A549 (cell line): ENCODE measurements around the gene YAF2. TPM values are rescaled to one million over a fixed set of nuclear protein-coding genes. Genes with fewer than 3 reads are reported as not detected.

Experiments used
- ATAC-seq, 2 experiments: fragments of 200-7000 bp in 1 of 2; fragments of >200 bp in 1 of 2; cut with Nextera tagmentation in 1 of 2; cut with Tn5 transposase in 1 of 2; 3 replicates each; pipeline versions ENCODE4 v1.8.0 to v1.9.1; 2018 to 2020; ENCODE audit warnings: mild to moderate bottlenecking in 1 of 2, moderate library complexity in 1 of 2
- CTCF ChIA-PET: fragments of 300-600 bp; sonication (Branson Sonifier 250); formaldehyde crosslinking; extraction: SDS; loops from one replicate; lab custom pipeline; 2021; ENCODE audit warnings: antibody characterized with exemption, inconsistent platforms; lab: Yijun Ruan, JAX
- POLR2A ChIA-PET: fragments of 350-600 bp; formaldehyde crosslinking; extraction: SDS; loops from one replicate; lab custom pipeline; 2021; ENCODE audit warnings: antibody characterized with exemption, inconsistent platforms; lab: Yijun Ruan, JAX
- DNase-seq, 2 experiments: peaks; one replicate each; pipeline versions ENCODE4 v3.0.0 to v3.0.0-alpha.2; 2011 to 2016; ENCODE audit warnings: low read depth in 1 of 2, low spot score in 1 of 2
- FAIRE-seq: peaks from 2 replicates; lab custom pipeline; 2011; peaks lifted over from hg19 to GRCh38; lab: Jason Lieb, UNC
- H3K27ac ChIP-seq, 2 experiments: fragments of >200 bp; sonication (Bioruptor Twin); formaldehyde crosslinking; 3 replicates each; pipeline ENCODE4 v1.5.1; 2016 to 2017
- H3K4me1 ChIP-seq: fragments of >200 bp; sonication (Bioruptor Twin); formaldehyde crosslinking; 3 replicates; pipeline ENCODE4 v1.6.1; 2016
- H3K4me2 ChIP-seq: fragments of >200 bp; sonication (Bioruptor Twin); formaldehyde crosslinking; 3 replicates; pipeline ENCODE4 v1.6.1; 2016
- H3K4me3 ChIP-seq: fragments of >200 bp; sonication (Bioruptor Twin); formaldehyde crosslinking; 3 replicates; pipeline ENCODE4 v1.5.1; 2016
- H3K9me3 ChIP-seq: fragments of >200 bp; sonication (Bioruptor Twin); formaldehyde crosslinking; 3 replicates; pipeline ENCODE4 v1.6.1; 2016
- CBX2 ChIP-seq: fragments of 200-600 bp; sonication (generic); IDR thresholded peaks from 2 replicates; pipeline ENCODE4 v1.6.1; 2016; ENCODE audit warnings: low read depth, mild to moderate bottlenecking, borderline replicate concordance
- CEBPB ChIP-seq, 2 experiments: fragments of >200 bp in 1 of 2; sonication (Bioruptor Twin) in 1 of 2; formaldehyde crosslinking in 1 of 2; IDR thresholded peaks; 2 replicates each; pipeline ENCODE4 v1.6.1; 2012 to 2016
- CHD4 ChIP-seq: fragments of 200-600 bp; sonication (generic); IDR thresholded peaks from 2 replicates; pipeline ENCODE4 v1.6.1; 2016; ENCODE audit warnings: antibody characterized with exemption, mild to moderate bottlenecking, borderline replicate concordance
- EP300 ChIP-seq, 2 experiments: fragments of >200 bp; sonication (Bioruptor Twin); formaldehyde crosslinking; IDR thresholded peaks; 2 replicates in 1 of 2; 3 replicates in 1 of 2; pipeline ENCODE4 v1.6.1; 2016 to 2017
- FOSB ChIP-seq: fragments of 250-450 bp; sonication (Bioruptor Pico); IDR thresholded peaks from 2 replicates; pipeline ENCODE4 v1.5.0; 2020; ENCODE audit warnings: mild to moderate bottlenecking, moderate library complexity
- FOSL2 ChIP-seq, 2 experiments: fragments of 450-650 bp in 1 of 2; fragments of >200 bp in 1 of 2; sonication (Bioruptor Twin) in 1 of 2; formaldehyde crosslinking; IDR thresholded peaks; 2 replicates each; pipeline versions ENCODE4 v1.5.0 to v1.6.1; 2016 to 2020; ENCODE audit warnings: mild to moderate bottlenecking in 1 of 2, moderate library complexity in 1 of 2
- GATA3 ChIP-seq: IDR thresholded peaks from 2 replicates; pipeline ENCODE4 v1.6.1; 2012; ENCODE audit warnings: borderline replicate concordance
- HDAC2 ChIP-seq: fragments of 200-600 bp; sonication (generic); IDR thresholded peaks from 2 replicates; pipeline ENCODE4 v1.6.1; 2016
- HOXB5 ChIP-seq: fragments of 250-450 bp; sonication (Bioruptor Pico); IDR thresholded peaks from 2 replicates; pipeline ENCODE4 v1.5.0; 2020; ENCODE audit warnings: mild to moderate bottlenecking, moderate library complexity
- JUNB ChIP-seq: fragments of >200 bp; sonication (Bioruptor Twin); formaldehyde crosslinking; IDR thresholded peaks from 2 replicates; pipeline ENCODE4 v1.6.1; 2016
- MAFK ChIP-seq: fragments of 450-650 bp; IDR thresholded peaks from 2 replicates; pipeline ENCODE4 v1.6.1; 2014; ENCODE audit not compliant: partially characterized antibody
- MAZ ChIP-seq: fragments of 150-350 bp; IDR thresholded peaks from 2 replicates; pipeline ENCODE4 v1.6.1; 2014; ENCODE audit warnings: antibody characterized with exemption, low read depth, low read length, borderline replicate concordance
- NFE2L2 ChIP-seq: fragments of 150-350 bp; conservative IDR thresholded peaks from 2 replicates; pipeline ENCODE4 v1.6.1; 2014; ENCODE audit warnings: low read length
- PHF8 ChIP-seq: fragments of 200-600 bp; sonication (generic); IDR thresholded peaks from 2 replicates; pipeline ENCODE4 v1.6.1; 2016; ENCODE audit warnings: low read depth, mild to moderate bottlenecking, antibody characterized with exemption, moderate library complexity, borderline replicate concordance
- POLR2A ChIP-seq: IDR thresholded peaks from 2 replicates; pipeline ENCODE4 v1.6.1; 2012; ENCODE audit warnings: mild to moderate bottlenecking, low read length
- RAD21 ChIP-seq, 2 experiments: fragments of >200 bp in 1 of 2; sonication (Bioruptor Twin) in 1 of 2; formaldehyde crosslinking in 1 of 2; IDR thresholded peaks in 1 of 2; conservative IDR thresholded peaks in 1 of 2; 2 replicates in 1 of 2; 3 replicates in 1 of 2; pipeline ENCODE4 v1.6.1; 2012 to 2018; ENCODE audit warnings: inconsistent platforms in 1 of 2
- RCOR1 ChIP-seq: fragments of 150-350 bp; IDR thresholded peaks from 2 replicates; pipeline ENCODE4 v1.6.1; 2014; ENCODE audit warnings: antibody characterized with exemption, low read length, low read depth
- RNF2 ChIP-seq: fragments of 200-600 bp; sonication (generic); IDR thresholded peaks from 2 replicates; pipeline ENCODE4 v1.6.1; 2016; ENCODE audit warnings: low read depth, mild to moderate bottlenecking, antibody characterized with exemption, moderate library complexity, borderline replicate concordance
- ZC3H11A ChIP-seq: fragments of 450-650 bp; IDR thresholded peaks from 2 replicates; pipeline ENCODE4 v1.6.1; 2014; ENCODE audit warnings: antibody characterized with exemption, mild to moderate bottlenecking
- ZFP36 ChIP-seq: fragments of 450-650 bp; IDR thresholded peaks from 2 replicates; pipeline ENCODE4 v1.6.1; 2014; ENCODE audit warnings: borderline replicate concordance; ENCODE audit not compliant: partially characterized antibody
- WGBS: methylation state at CpG from one replicate; pipeline ENCODE4 v1.1.6; 2017; ENCODE audit errors: missing lambda C conversion rate; 5-methylcytosine and 5-hydroxymethylcytosine counted together
- polyA plus RNA-seq, 4 experiments: library from polyadenylated mRNA; depleted of rRNA in 3 of 4; stranded (reverse); fragments of >200 nt; fragmentation: RNase III in 1 of 4; extraction: RNeasy Plus Mini Kit Qiagen cat#74134 plus additional on column Dnase treatment in 1 of 4; gene quantifications; 2 replicates in 3 of 4; 3 replicates in 1 of 4; pipeline ENCODE4 v1.2.3, GENCODE V29; 2011 to 2017
- TF ChIP-seq, protein P1 (sequence below): fragments of 150-350 bp; IDR thresholded peaks from 2 replicates; pipeline ENCODE4 v1.6.1; 2014; ENCODE audit warnings: low read depth, mild to moderate bottlenecking, low read length
- TF ChIP-seq, protein P2 (sequence below): IDR thresholded peaks from 2 replicates; pipeline ENCODE4 v1.6.1; 2012; ENCODE audit warnings: low read depth, borderline replicate concordance
- TF ChIP-seq, protein P3 (sequence below): fragments of >200 bp; sonication (Bioruptor Twin); formaldehyde crosslinking; IDR thresholded peaks from 3 replicates; pipeline ENCODE4 v1.5.1; 2016
- TF ChIP-seq, protein P4 (sequence below): IDR thresholded peaks from 2 replicates; pipeline ENCODE4 v1.6.1; 2012
- TF ChIP-seq, protein P5 (sequence below): fragments of 200-600 bp; sonication (generic); IDR thresholded peaks from 2 replicates; pipeline ENCODE4 v1.6.1; 2016; ENCODE audit warnings: antibody characterized with exemption, mild to moderate bottlenecking, moderate library complexity
- TF ChIP-seq, protein P6 (sequence below): IDR thresholded peaks from 2 replicates; pipeline ENCODE4 v1.6.1; 2012

The YAF2 gene
- polyA plus RNA-seq, 2 of the 4 experiments (the other 2 are of a cell fraction), result 21.5 to 49.2 TPM

DNA sequence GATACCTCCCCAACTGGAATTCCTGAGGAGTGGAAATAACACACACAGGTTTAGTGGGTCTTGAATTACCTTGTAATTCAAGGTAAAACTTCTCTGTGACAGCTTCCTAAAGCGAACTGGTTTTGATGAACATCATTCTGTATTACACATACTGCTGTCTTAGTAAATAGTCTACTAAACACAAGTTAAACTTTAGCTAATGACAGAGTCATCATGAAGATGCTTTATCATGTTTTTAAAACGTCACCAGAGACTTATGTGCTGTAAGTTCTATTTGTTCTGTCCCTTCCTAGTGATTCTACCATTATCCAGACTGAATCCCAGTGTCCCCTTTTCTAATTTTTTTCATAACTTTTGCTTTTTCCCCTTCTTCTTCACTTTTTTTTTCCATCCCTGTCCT lies 81.8 kb downstream of the YAF2 start (continued):
- TF ChIP-seq RCOR1, result no peak
- no peak for TF ChIP-seq CHD4
- TF ChIP-seq EP300 (IDR thresholded peaks at IDR 0.05), result no peak
- TF ChIP-seq, protein P1, sequence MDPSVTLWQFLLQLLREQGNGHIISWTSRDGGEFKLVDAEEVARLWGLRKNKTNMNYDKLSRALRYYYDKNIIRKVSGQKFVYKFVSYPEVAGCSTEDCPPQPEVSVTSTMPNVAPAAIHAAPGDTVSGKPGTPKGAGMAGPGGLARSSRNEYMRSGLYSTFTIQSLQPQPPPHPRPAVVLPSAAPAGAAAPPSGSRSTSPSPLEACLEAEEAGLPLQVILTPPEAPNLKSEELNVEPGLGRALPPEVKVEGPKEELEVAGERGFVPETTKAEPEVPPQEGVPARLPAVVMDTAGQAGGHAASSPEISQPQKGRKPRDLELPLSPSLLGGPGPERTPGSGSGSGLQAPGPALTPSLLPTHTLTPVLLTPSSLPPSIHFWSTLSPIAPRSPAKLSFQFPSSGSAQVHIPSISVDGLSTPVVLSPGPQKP, result no peak
- no peak for TF ChIP-seq POLR2A
- no peak for TF ChIP-seq HDAC2
- no peak for TF ChIP-seq HOXB5 (CRISPR knock-in tag)

DNA sequence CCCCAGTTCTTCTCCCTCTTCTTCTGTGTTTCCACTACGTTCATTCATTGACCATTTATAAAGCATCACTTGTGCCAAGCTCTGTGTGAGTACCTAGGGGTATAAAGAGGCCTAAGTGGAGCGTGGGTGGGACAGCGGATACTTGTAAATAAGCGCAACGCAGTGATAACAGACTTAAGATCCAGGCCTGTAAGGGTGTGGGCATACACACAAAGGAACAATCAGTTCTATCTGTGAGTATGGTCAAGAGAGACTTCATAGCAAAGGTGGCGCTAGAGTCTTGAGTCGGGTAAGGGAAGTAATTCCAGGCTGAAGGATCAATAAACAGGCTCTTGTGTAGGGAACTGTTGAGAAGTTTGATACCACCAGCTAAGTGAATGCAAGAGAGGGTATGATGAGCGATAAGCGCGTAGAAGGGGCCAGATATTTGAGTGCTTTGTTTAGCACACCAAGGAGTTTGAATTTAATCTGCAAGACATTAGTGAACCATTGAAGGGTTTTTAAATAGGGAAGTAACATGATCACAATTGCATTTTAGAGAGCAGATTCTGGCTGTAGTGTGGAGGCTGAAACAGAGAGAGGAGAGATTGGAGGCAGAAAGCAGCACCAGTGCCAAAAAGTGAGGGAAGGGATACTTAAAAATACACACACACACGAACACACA lies 92.4 kb downstream of the YAF2 start:
- peak; percentile 37 to 61; a peak in 4 of 6 replicates for ATAC-seq
- ChIA-PET CTCF (interaction anchor here (0.5 to 2.1 kb wide), 14 partner anchors 8 to 241 kb away, joined by 3 to 10 read pairs (median 3); no protein-coding TSS in a partner anchor), POLR2A (interaction anchor here (0.5 to 1.3 kb wide), 8 partner anchors 8 to 181 kb away, joined by 3 to 6 read pairs (median 4); partner anchors contain the start of genes PPHLN1 and ZCRB1)
- peak overlapping the region; percentile 95 to 96 for H3K27ac ChIP-seq
- DNase-seq, result peak in 1 of 2 experiments; percentile 72
- peaks cover 43% of the 10 kb centered on the region for H3K4me1 ChIP-seq
- no peaks in the 10 kb centered on the region for H3K9me3 ChIP-seq
- peak overlapping the region; percentile 82; the same call in 2 of the 3 replicates for H3K4me3 ChIP-seq
- no peak for FAIRE-seq
- 46% methylated on average over 11 of the region's 11 CpGs for WGBS
- peak overlapping the region; percentile 84 for H3K4me2 ChIP-seq
- TF ChIP-seq RNF2, result no peak
- TF ChIP-seq MAZ, result no peak
- TF ChIP-seq, protein P2, sequence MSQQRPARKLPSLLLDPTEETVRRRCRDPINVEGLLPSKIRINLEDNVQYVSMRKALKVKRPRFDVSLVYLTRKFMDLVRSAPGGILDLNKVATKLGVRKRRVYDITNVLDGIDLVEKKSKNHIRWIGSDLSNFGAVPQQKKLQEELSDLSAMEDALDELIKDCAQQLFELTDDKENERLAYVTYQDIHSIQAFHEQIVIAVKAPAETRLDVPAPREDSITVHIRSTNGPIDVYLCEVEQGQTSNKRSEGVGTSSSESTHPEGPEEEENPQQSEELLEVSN, result no peak
- no peak for TF ChIP-seq FOSL2 (IDR thresholded peaks at IDR 0.05)
- no peak for TF ChIP-seq FOSL2 (CRISPR knock-in tag; IDR thresholded peaks at IDR 0.05)
- peak; percentile 47 to 60; a peak in 4 of 5 replicates for TF ChIP-seq RAD21 (conservative IDR thresholded peaks at IDR 0.05 in 1 of 2, IDR thresholded peaks at IDR 0.05 in 1 of 2)
- TF ChIP-seq EP300 (IDR thresholded peaks at IDR 0.05), result no peak
- no peak for TF ChIP-seq PHF8
- TF ChIP-seq, protein P3, sequence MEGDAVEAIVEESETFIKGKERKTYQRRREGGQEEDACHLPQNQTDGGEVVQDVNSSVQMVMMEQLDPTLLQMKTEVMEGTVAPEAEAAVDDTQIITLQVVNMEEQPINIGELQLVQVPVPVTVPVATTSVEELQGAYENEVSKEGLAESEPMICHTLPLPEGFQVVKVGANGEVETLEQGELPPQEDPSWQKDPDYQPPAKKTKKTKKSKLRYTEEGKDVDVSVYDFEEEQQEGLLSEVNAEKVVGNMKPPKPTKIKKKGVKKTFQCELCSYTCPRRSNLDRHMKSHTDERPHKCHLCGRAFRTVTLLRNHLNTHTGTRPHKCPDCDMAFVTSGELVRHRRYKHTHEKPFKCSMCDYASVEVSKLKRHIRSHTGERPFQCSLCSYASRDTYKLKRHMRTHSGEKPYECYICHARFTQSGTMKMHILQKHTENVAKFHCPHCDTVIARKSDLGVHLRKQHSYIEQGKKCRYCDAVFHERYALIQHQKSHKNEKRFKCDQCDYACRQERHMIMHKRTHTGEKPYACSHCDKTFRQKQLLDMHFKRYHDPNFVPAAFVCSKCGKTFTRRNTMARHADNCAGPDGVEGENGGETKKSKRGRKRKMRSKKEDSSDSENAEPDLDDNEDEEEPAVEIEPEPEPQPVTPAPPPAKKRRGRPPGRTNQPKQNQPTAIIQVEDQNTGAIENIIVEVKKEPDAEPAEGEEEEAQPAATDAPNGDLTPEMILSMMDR, result peak; percentile 49
- TF ChIP-seq MAFK, result no peak
- TF ChIP-seq CEBPB (IDR thresholded peaks at IDR 0.05), result no peak
- TF ChIP-seq, protein P4, sequence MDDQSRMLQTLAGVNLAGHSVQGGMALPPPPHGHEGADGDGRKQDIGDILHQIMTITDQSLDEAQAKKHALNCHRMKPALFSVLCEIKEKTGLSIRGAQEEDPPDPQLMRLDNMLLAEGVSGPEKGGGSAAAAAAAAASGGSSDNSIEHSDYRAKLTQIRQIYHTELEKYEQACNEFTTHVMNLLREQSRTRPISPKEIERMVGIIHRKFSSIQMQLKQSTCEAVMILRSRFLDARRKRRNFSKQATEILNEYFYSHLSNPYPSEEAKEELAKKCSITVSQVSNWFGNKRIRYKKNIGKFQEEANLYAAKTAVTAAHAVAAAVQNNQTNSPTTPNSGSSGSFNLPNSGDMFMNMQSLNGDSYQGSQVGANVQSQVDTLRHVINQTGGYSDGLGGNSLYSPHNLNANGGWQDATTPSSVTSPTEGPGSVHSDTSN, result no peak
- no peak for TF ChIP-seq ZC3H11A
- TF ChIP-seq, all 56 proteins: peak for 2

DNA sequence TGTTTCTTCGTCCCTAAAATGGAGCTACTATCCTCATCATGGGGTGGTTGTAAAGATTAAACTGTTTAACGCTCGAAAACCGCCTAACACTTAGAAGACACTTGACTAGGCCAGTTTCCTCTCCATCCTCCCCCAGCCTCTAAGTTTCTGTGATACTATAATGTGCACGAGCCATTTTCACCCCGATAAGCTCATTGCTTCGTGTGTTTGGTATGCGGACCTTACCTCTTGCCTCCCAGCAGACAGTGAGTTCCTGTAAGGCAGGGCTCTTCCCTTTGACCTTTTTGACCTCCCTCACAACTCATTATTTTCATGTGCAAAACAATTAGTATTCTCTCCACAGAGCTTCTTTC lies 92.9 kb downstream of the YAF2 start:
- 19% methylated on average over 8 of the region's 8 CpGs for WGBS
- CTCF ChIA-PET, result interaction anchor here (0.7 to 2.1 kb wide), 12 partner anchors 9 to 241 kb away, joined by 3 to 10 read pairs (median 4); no protein-coding TSS in a partner anchor
- ATAC-seq, result peak; percentile 22 to 30
- DNase-seq, result no peak
- POLR2A ChIA-PET, result interaction anchor here (0.5 to 1.3 kb wide), 8 partner anchors 9 to 181 kb away, joined by 3 to 6 read pairs (median 4); partner anchors contain the start of genes PPHLN1 and ZCRB1
- FAIRE-seq, result no peak
- H3K9me3 ChIP-seq, result no peaks in the 10 kb centered on the region
- peak overlapping the region; percentile 84 for H3K4me2 ChIP-seq
- H3K27ac ChIP-seq, result peak overlapping the region; percentile 95 to 96
- H3K4me1 ChIP-seq, result peaks cover 48% of the 10 kb centered on the region
- peak overlapping the region; percentile 82 for H3K4me3 ChIP-seq
- TF ChIP-seq CHD4, result no peak
- TF ChIP-seq RCOR1, result no peak
- no peak for TF ChIP-seq CBX2
- no peak for TF ChIP-seq JUNB
- TF ChIP-seq FOSB (CRISPR knock-in tag), result no peak
- TF ChIP-seq, protein P5, sequence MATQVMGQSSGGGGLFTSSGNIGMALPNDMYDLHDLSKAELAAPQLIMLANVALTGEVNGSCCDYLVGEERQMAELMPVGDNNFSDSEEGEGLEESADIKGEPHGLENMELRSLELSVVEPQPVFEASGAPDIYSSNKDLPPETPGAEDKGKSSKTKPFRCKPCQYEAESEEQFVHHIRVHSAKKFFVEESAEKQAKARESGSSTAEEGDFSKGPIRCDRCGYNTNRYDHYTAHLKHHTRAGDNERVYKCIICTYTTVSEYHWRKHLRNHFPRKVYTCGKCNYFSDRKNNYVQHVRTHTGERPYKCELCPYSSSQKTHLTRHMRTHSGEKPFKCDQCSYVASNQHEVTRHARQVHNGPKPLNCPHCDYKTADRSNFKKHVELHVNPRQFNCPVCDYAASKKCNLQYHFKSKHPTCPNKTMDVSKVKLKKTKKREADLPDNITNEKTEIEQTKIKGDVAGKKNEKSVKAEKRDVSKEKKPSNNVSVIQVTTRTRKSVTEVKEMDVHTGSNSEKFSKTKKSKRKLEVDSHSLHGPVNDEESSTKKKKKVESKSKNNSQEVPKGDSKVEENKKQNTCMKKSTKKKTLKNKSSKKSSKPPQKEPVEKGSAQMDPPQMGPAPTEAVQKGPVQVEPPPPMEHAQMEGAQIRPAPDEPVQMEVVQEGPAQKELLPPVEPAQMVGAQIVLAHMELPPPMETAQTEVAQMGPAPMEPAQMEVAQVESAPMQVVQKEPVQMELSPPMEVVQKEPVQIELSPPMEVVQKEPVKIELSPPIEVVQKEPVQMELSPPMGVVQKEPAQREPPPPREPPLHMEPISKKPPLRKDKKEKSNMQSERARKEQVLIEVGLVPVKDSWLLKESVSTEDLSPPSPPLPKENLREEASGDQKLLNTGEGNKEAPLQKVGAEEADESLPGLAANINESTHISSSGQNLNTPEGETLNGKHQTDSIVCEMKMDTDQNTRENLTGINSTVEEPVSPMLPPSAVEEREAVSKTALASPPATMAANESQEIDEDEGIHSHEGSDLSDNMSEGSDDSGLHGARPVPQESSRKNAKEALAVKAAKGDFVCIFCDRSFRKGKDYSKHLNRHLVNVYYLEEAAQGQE, result no peak
- no peak for TF ChIP-seq RNF2
- no peak for TF ChIP-seq ZC3H11A
- no peak for TF ChIP-seq GATA3
- TF ChIP-seq ZFP36, result no peak
- TF ChIP-seq, protein P6, sequence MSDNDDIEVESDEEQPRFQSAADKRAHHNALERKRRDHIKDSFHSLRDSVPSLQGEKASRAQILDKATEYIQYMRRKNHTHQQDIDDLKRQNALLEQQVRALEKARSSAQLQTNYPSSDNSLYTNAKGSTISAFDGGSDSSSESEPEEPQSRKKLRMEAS, result no peak
- no peak for TF ChIP-seq NFE2L2
